B cell (primary cell): ENCODE results near the gene SUMO3. TPM values are rescaled to one million over a fixed set of nuclear protein-coding genes. Genes with fewer than 3 reads are reported as not detected.

ENCODE experiments used
- ATAC-seq: fragments of 200-7000 bp; cut with Tn5 transposase; one replicate; pipeline ENCODE4 v1.10.0; 2021; ENCODE audit warnings: low read depth, mild to moderate bottlenecking, moderate number of reproducible peaks, moderate library complexity
- CTCF ChIA-PET: fragments of 350-600 bp; sonication (Branson Sonifier 250); formaldehyde crosslinking; loops from one replicate; lab custom pipeline; 2021; ENCODE audit warnings: antibody characterized with exemption, inconsistent platforms; lab: Charles Lee
- POLR2A ChIA-PET: fragments of 350-600 bp; sonication (Branson Sonifier 250); formaldehyde crosslinking; loops from one replicate; lab custom pipeline; 2021; ENCODE audit warnings: antibody characterized with exemption; lab: Charles Lee
- DNase-seq: peaks from one replicate; pipeline ENCODE4 v3.0.0; 2013
- H2AFZ ChIP-seq: 2 replicates; pipeline ENCODE4 v1.6.1; 2012; ENCODE audit warnings: mild to moderate bottlenecking, low read depth, low read length; ENCODE audit not compliant: insufficient read depth, poor library complexity, severe bottlenecking
- H3K27ac ChIP-seq, 2 donors: 1 replicate in 1 of 2; 2 replicates in 1 of 2; pipeline ENCODE4 v1.5.1; 2012 to 2013; ENCODE audit warnings: low read length in 2 of 2, mild to moderate bottlenecking in 2 of 2, moderate library complexity in 1 of 2
- H3K27me3 ChIP-seq, 4 experiments: fragments of 200-600 bp in 1 of 4; sonication (generic) in 1 of 4; replicated peaks in 1 of 4; 1 replicate in 2 of 4; 2 replicates in 2 of 4; pipeline versions ENCODE4 v1.6.1 to v1.7.0; 2013 to 2016; ENCODE audit warnings: low read length in 3 of 4, mild to moderate bottlenecking in 2 of 4, mixed read lengths in 1 of 4, moderate library complexity in 1 of 4; ENCODE audit not compliant: insufficient read depth in 4 of 4, control insufficient read depth in 3 of 4; ENCODE audit errors: control extremely low read depth in 1 of 4
- H3K36me3 ChIP-seq, 2 experiments: replicated peaks in 1 of 2; 1 replicate in 1 of 2; 2 replicates in 1 of 2; pipeline versions ENCODE4 v1.6.1 to v1.7.1; 2013; ENCODE audit warnings: low read length in 1 of 2; ENCODE audit not compliant: insufficient read depth in 2 of 2, control insufficient read depth in 1 of 2; ENCODE audit errors: control extremely low read depth in 1 of 2, extremely low read depth in 1 of 2
- H3K4me1 ChIP-seq, 2 donors: fragments of 200-600 bp in 1 of 2; sonication (generic) in 1 of 2; 1 replicate in 1 of 2; 2 replicates in 1 of 2; pipeline versions ENCODE4 v1.5.1 to v1.6.1; 2013 to 2017; ENCODE audit warnings: low read length in 2 of 2; ENCODE audit not compliant: control insufficient read depth in 2 of 2, insufficient read depth in 2 of 2
- H3K4me2 ChIP-seq: replicated peaks from 2 replicates; pipeline ENCODE3; 2012; ENCODE audit warnings: mild to moderate bottlenecking, low read depth, low read length; ENCODE audit not compliant: poor library complexity, severe bottlenecking
- H3K4me3 ChIP-seq, 5 experiments: fragments of 200-600 bp in 1 of 5; sonication (generic) in 1 of 5; 1 replicate in 3 of 5; 2 replicates in 2 of 5; pipeline versions ENCODE4 v1.5.1 to v1.7.0; 2011 to 2016; ENCODE audit warnings: low read length in 4 of 5, mild to moderate bottlenecking in 4 of 5, low read depth in 2 of 5, control low read depth in 1 of 5, moderate library complexity in 1 of 5; ENCODE audit not compliant: insufficient read depth in 1 of 5; ENCODE audit errors: control extremely low read depth in 1 of 5, extremely low read depth in 1 of 5
- H3K79me2 ChIP-seq: fragments of 200-600 bp; sonication (generic); one replicate; pipeline ENCODE4 v1.6.0; 2016; ENCODE audit warnings: low read length; ENCODE audit not compliant: control insufficient read depth, insufficient read depth
- H3K9ac ChIP-seq: fragments of 200-600 bp; sonication (generic); 2 replicates; pipeline ENCODE4 v1.6.1; 2017; ENCODE audit warnings: mild to moderate bottlenecking, low read length, moderate library complexity
- H3K9me3 ChIP-seq, 3 donors: one replicate each; pipeline versions ENCODE4 v1.6.1 to v1.7.1; 2013; ENCODE audit warnings: low read length in 2 of 3; ENCODE audit not compliant: control insufficient read depth in 2 of 3, insufficient read depth in 1 of 3; ENCODE audit errors: control extremely low read depth in 1 of 3
- H4K20me1 ChIP-seq: 2 replicates; pipeline ENCODE4 v1.6.0; 2012; ENCODE audit warnings: mild to moderate bottlenecking, low read length; ENCODE audit not compliant: insufficient read depth, control insufficient read depth, poor library complexity, severe bottlenecking
- H3K27ac Mint-ChIP-seq: one replicate; pipeline ENCODE4 v1.8.0; 2021; ENCODE audit warnings: mixed read lengths
- H3K27me3 Mint-ChIP-seq: one replicate; pipeline ENCODE4 v1.8.0; 2021; ENCODE audit warnings: mixed read lengths
- H3K4me1 Mint-ChIP-seq: one replicate; pipeline ENCODE4 v1.8.0; 2021; ENCODE audit warnings: mixed read lengths
- H3K4me3 Mint-ChIP-seq: one replicate; pipeline ENCODE4 v1.8.0; 2021; ENCODE audit warnings: mixed read lengths
- H3K9me3 Mint-ChIP-seq: one replicate; pipeline ENCODE4 v1.8.0; 2022; ENCODE audit warnings: mixed read lengths; ENCODE audit not compliant: insufficient read depth
- CTCF ChIP-seq: fragments of 200-600 bp; IDR thresholded peaks from one replicate; pipeline ENCODE4 v1.8.0; 2022; ENCODE audit warnings: antibody characterized with exemption, mild to moderate bottlenecking
- EZH2 ChIP-seq: IDR thresholded peaks from 2 replicates; pipeline ENCODE4 v1.6.1; 2012; ENCODE audit warnings: borderline replicate concordance, low read depth, mild to moderate bottlenecking, moderate library complexity, low read length; ENCODE audit not compliant: insufficient read depth, poor library complexity, severe bottlenecking
- WGBS: methylation state at CpG from one replicate; pipeline ENCODE4 v1.1.5; 2013; ENCODE audit warnings: missing lambda C conversion rate; ENCODE audit not compliant: insufficient coverage; 5-methylcytosine and 5-hydroxymethylcytosine counted together
- intact Hi-C: fragments of 100-400 bp; cut with micrococcal nuclease; formaldehyde crosslinking; loops from one replicate; pipeline ENCODE4 v1.10.0; 2022
- polyA plus RNA-seq: library from polyadenylated mRNA; depleted of rRNA; stranded (reverse); fragments of >200 nt; gene quantifications from 2 replicates; pipeline ENCODE4 v1.2.3, GENCODE V29; 2012
- total RNA-seq, 2 donors: library from RNA; stranded (reverse); fragments of 120-200 nt in 1 of 2; gene quantifications; 1 replicate in 1 of 2; 2 replicates in 1 of 2; pipeline versions ENCODE4 v1.2.3 to v1.2.4, GENCODE V29; 2013 to 2022

SUMO3 gene
- total and polyA plus RNA-seq, 2 donors (not counting 1 experiment from before 2014, with no cell fraction given), result 37.6 to 44.8 TPM

GRCh38 chr21:44856131-44856530 is 38.3 kb upstream of the SUMO3 start:
- POLR2A ChIA-PET, result no interaction called here
- H3K79me2 ChIP-seq, result peaks cover 67% of the 10 kb centered on the region
- 99% methylated on average over 14 of the region's 17 CpGs for WGBS
- H3K27ac ChIP-seq, result no peak overlapping the region
- no peaks in the 10 kb centered on the region for H3K27me3 Mint-ChIP-seq
- ATAC-seq, result no peak
- no peak overlapping the region for H3K4me2 ChIP-seq
- TF ChIP-seq EZH2, result no peak
- no peak for TF ChIP-seq CTCF
- H3K27ac Mint-ChIP-seq, result no peak overlapping the region
- no peaks in the 10 kb centered on the region for H3K27me3 ChIP-seq
- H3K4me3 ChIP-seq, result no peak overlapping the region
- peaks cover 88% of the 10 kb centered on the region for H4K20me1 ChIP-seq
- no peak for DNase-seq
- CTCF ChIA-PET, result no interaction called here
- peaks cover 2% of the 10 kb centered on the region for H3K4me1 Mint-ChIP-seq
- peaks cover 0 to 6% of the 10 kb centered on the region in 2 donors for H3K4me1 ChIP-seq
- H3K9ac ChIP-seq, result no peak overlapping the region
- H3K4me3 Mint-ChIP-seq, result no peak overlapping the region
- H3K36me3 ChIP-seq, result peaks cover 0 to 75% of the 10 kb centered on the region in 2 experiments
- H3K9me3 ChIP-seq, result no peaks in the 10 kb centered on the region
- no peak overlapping the region for H2AFZ ChIP-seq
- no peaks in the 10 kb centered on the region for H3K9me3 Mint-ChIP-seq
- intact Hi-C loops, result no loop called here

GRCh38 chr21:44855572-44855971 is 37.7 kb upstream of the SUMO3 start:
- H2AFZ ChIP-seq, result no peak overlapping the region
- no peak overlapping the region for H3K9ac ChIP-seq
- no peak overlapping the region for H3K4me3 ChIP-seq
- H3K4me2 ChIP-seq, result no peak overlapping the region
- H4K20me1 ChIP-seq, result peaks cover 86% of the 10 kb centered on the region
- WGBS, result 98% methylated on average over 13 of the region's 14 CpGs
- peaks cover 0 to 6% of the 10 kb centered on the region in 2 donors for H3K4me1 ChIP-seq
- CTCF ChIA-PET, result no interaction called here
- Mint-ChIP-seq H3K9me3 (no peaks in the 10 kb centered on the region), H3K27ac (no peak overlapping the region), H3K4me1 (no peaks in the 10 kb centered on the region), H3K27me3 (no peaks in the 10 kb centered on the region), H3K4me3 (no peak overlapping the region)
- intact Hi-C loops, result no loop called here
- DNase-seq (no peak), ATAC-seq (no peak)
- H3K9me3 ChIP-seq, result no peaks in the 10 kb centered on the region
- no peak overlapping the region for H3K27ac ChIP-seq
- POLR2A ChIA-PET, result no interaction called here
- no peaks in the 10 kb centered on the region for H3K27me3 ChIP-seq
- H3K79me2 ChIP-seq, result peaks cover 62% of the 10 kb centered on the region
- TF ChIP-seq CTCF (no peak), EZH2 (no peak)
- H3K36me3 ChIP-seq, result peaks cover 0 to 80% of the 10 kb centered on the region in 2 experiments
